H1 (cell line): ENCODE results near the gene BAIAP2. TPM values are rescaled to one million over a fixed set of nuclear protein-coding genes. Genes with fewer than 3 reads are reported as not detected.

Experiments used
- CTCF ChIA-PET: fragments of 300-600 bp; sonication (Branson Sonifier 250); formaldehyde crosslinking; loops from one replicate; lab custom pipeline; 2021; ENCODE audit not compliant: partially characterized antibody; lab: Charles Lee
- POLR2A ChIA-PET: fragments of 300-600 bp; sonication (Branson Sonifier 250); formaldehyde crosslinking; loops from one replicate; lab custom pipeline; 2021; ENCODE audit warnings: inconsistent platforms; ENCODE audit not compliant: partially characterized antibody; lab: Charles Lee
- DNase-seq, 2 experiments: peaks; one replicate each; pipeline versions ENCODE4 v3.0.0 to v3.0.0-alpha.2; 2010 to 2022; ENCODE audit warnings: low spot score in 2 of 2, low read depth in 1 of 2, mixed read lengths in 1 of 2
- FAIRE-seq: peaks from 2 replicates; lab custom pipeline; 2011; peaks lifted over from hg19 to GRCh38; lab: Jason Lieb, UNC
- H2AFZ ChIP-seq: 2 replicates; pipeline ENCODE4 v1.8.1; 2012; ENCODE audit warnings: low read length, inconsistent platforms
- H2AK5ac ChIP-seq: 2 replicates; pipeline ENCODE4 v1.6.1; 2013; ENCODE audit warnings: low read depth, low read length
- H2BK120ac ChIP-seq: replicated peaks from 2 replicates; pipeline ENCODE3; 2013; ENCODE audit warnings: low read depth, low read length, inconsistent platforms
- H2BK12ac ChIP-seq: 2 replicates; pipeline ENCODE4 v1.6.1; 2013; ENCODE audit warnings: low read depth, low read length
- H2BK15ac ChIP-seq: 2 replicates; pipeline ENCODE4 v1.6.1; 2013; ENCODE audit warnings: low read length
- H2BK20ac ChIP-seq: 2 replicates; pipeline ENCODE4 v1.6.1; 2013; ENCODE audit warnings: low read length
- H2BK5ac ChIP-seq: 2 replicates; pipeline ENCODE4 v1.6.1; 2013; ENCODE audit warnings: low read depth, low read length
- H3K14ac ChIP-seq: 2 replicates; pipeline ENCODE4 v1.6.1; 2013; ENCODE audit warnings: inconsistent platforms; ENCODE audit not compliant: insufficient read length
- H3K18ac ChIP-seq: 2 replicates; pipeline ENCODE4 v1.6.1; 2013; ENCODE audit warnings: low read length; ENCODE audit errors: extremely low read depth
- H3K23ac ChIP-seq: 2 replicates; pipeline ENCODE4 v1.6.1; 2013; ENCODE audit warnings: inconsistent platforms; ENCODE audit not compliant: insufficient read length
- H3K23me2 ChIP-seq: 2 replicates; pipeline ENCODE4 v1.6.1; 2013; ENCODE audit warnings: low read depth, low read length
- H3K27ac ChIP-seq: 2 replicates; pipeline ENCODE4 v1.6.1; 2011; ENCODE audit warnings: low read depth, low read length, inconsistent platforms
- H3K27me3 ChIP-seq, 4 experiments: replicated peaks in 1 of 4; 1 replicate in 1 of 4; 2 replicates in 3 of 4; pipeline versions ENCODE4 v1.6.1 to v1.8.1; 2011 to 2013; ENCODE audit warnings: low read length in 3 of 4, mild to moderate bottlenecking in 3 of 4, inconsistent platforms in 2 of 4, mixed read lengths in 2 of 4, moderate library complexity in 1 of 4; ENCODE audit not compliant: control insufficient read depth in 3 of 4, insufficient read depth in 3 of 4; ENCODE audit errors: extremely low read depth in 1 of 4
- H3K36me3 ChIP-seq, 4 experiments: 2 replicates each; pipeline versions ENCODE4 v1.6.1 to v1.8.1; 2011 to 2013; ENCODE audit warnings: mild to moderate bottlenecking in 4 of 4, low read length in 3 of 4, moderate library complexity in 2 of 4, control low read depth in 1 of 4, inconsistent platforms in 1 of 4; ENCODE audit not compliant: insufficient read depth in 4 of 4, control insufficient read depth in 2 of 4
- H3K4ac ChIP-seq: replicated peaks from 2 replicates; pipeline ENCODE3; 2013; ENCODE audit warnings: low read length, low read depth, mixed read lengths, inconsistent platforms; ENCODE audit not compliant: insufficient read length
- H3K4me1 ChIP-seq, 4 experiments: replicated peaks in 1 of 4; 1 replicate in 1 of 4; 2 replicates in 3 of 4; pipeline versions ENCODE4 v1.6.1 to v1.8.1; 2011 to 2013; ENCODE audit warnings: low read length in 3 of 4, inconsistent platforms in 2 of 4, mixed read lengths in 1 of 4; ENCODE audit not compliant: insufficient read depth in 4 of 4, control insufficient read depth in 3 of 4
- H3K4me2 ChIP-seq, 2 experiments: 2 replicates each; pipeline versions ENCODE4 v1.6.1 to v1.8.1; 2011 to 2013; ENCODE audit warnings: low read depth in 2 of 2, low read length in 2 of 2, control low read depth in 1 of 2, inconsistent platforms in 1 of 2, mild to moderate bottlenecking in 1 of 2; ENCODE audit not compliant: insufficient read depth in 1 of 2
- H3K4me3 ChIP-seq, 4 experiments: fragments of 200-600, 300-600 bp in 1 of 4; sonication (generic), shearing (Covaris generic), sonication (Bioruptor Twin) in 1 of 4; 2 replicates each; pipeline versions ENCODE4 v1.5.1 to v1.8.1; 2011 to 2016; ENCODE audit warnings: low read length in 4 of 4, low read depth in 3 of 4, control low read depth in 2 of 4, inconsistent platforms in 2 of 4, mild to moderate bottlenecking in 2 of 4, mixed read lengths in 1 of 4, moderate library complexity in 1 of 4; ENCODE audit not compliant: insufficient read depth in 2 of 4; ENCODE audit errors: extremely low read depth in 1 of 4
- H3K56ac ChIP-seq: replicated peaks from 2 replicates; pipeline ENCODE3; 2013; ENCODE audit warnings: low read depth, mild to moderate bottlenecking, mixed read lengths, low read length, inconsistent platforms; ENCODE audit not compliant: insufficient read length
- H3K79me1 ChIP-seq: 2 replicates; pipeline ENCODE4 v1.6.1; 2013; ENCODE audit warnings: low read depth, low read length, control low read depth
- H3K79me2 ChIP-seq, 2 experiments: 2 replicates each; pipeline versions ENCODE4 v1.6.1 to v1.8.1; 2012 to 2013; ENCODE audit warnings: low read length in 2 of 2, mild to moderate bottlenecking in 2 of 2, inconsistent platforms in 1 of 2; ENCODE audit not compliant: insufficient read depth in 2 of 2, control insufficient read depth in 1 of 2
- H3K9ac ChIP-seq, 4 experiments: replicated peaks in 1 of 4; 1 replicate in 1 of 4; 2 replicates in 3 of 4; pipeline versions ENCODE4 v1.6.1 to v1.8.1; 2011 to 2013; ENCODE audit warnings: low read depth in 3 of 4, low read length in 3 of 4, control low read depth in 2 of 4, mild to moderate bottlenecking in 2 of 4, moderate library complexity in 2 of 4, inconsistent platforms in 1 of 4; ENCODE audit errors: extremely low read depth in 1 of 4
- H3K9me3 ChIP-seq, 2 experiments: 2 replicates each; pipeline versions ENCODE4 v1.6.1 to v1.8.1; 2012 to 2013; ENCODE audit warnings: mild to moderate bottlenecking in 2 of 2, moderate library complexity in 2 of 2, control low read depth in 1 of 2, inconsistent platforms in 1 of 2, low read depth in 1 of 2, low read length in 1 of 2, mixed read lengths in 1 of 2; ENCODE audit not compliant: insufficient read depth in 2 of 2
- H4K20me1 ChIP-seq, 2 experiments: replicated peaks in 1 of 2; 2 replicates each; pipeline versions ENCODE3 to v1.8.1; 2011 to 2013; ENCODE audit warnings: inconsistent platforms in 2 of 2, low read length in 2 of 2, mild to moderate bottlenecking in 1 of 2; ENCODE audit not compliant: insufficient read depth in 2 of 2, control insufficient read depth in 1 of 2
- H4K5ac ChIP-seq: 2 replicates; pipeline ENCODE4 v1.6.1; 2013; ENCODE audit warnings: low read length, low read depth, mixed read lengths, inconsistent platforms; ENCODE audit not compliant: insufficient read length
- H4K8ac ChIP-seq: 2 replicates; pipeline ENCODE4 v1.8.0; 2013; ENCODE audit warnings: mild to moderate bottlenecking, moderate library complexity, low read length, inconsistent platforms; ENCODE audit not compliant: insufficient read depth; ENCODE audit errors: extremely low read depth
- H4K91ac ChIP-seq: replicated peaks from 2 replicates; pipeline ENCODE3; 2013; ENCODE audit warnings: low read length, mixed read lengths, inconsistent platforms; ENCODE audit not compliant: insufficient read length
- CBX8 ChIP-seq: fragments of 300-800, 300-1000 bp; sonication (generic); IDR thresholded peaks from 2 replicates; pipeline ENCODE4 v1.7.1; 2016; ENCODE audit warnings: low read depth, low read length, borderline replicate concordance
- CEBPB ChIP-seq: IDR thresholded peaks from 2 replicates; pipeline ENCODE4 v1.6.1; 2012; ENCODE audit warnings: low read depth, low read length
- HDAC6 ChIP-seq: IDR thresholded peaks from one replicate; pipeline ENCODE4 v1.7.1; 2012; ENCODE audit warnings: low read depth, mild to moderate bottlenecking, inconsistent platforms, low read length, moderate library complexity
- KDM5A ChIP-seq: fragments of 200-600 bp; IDR thresholded peaks from 2 replicates; pipeline ENCODE4 v1.7.1; 2012; ENCODE audit warnings: mild to moderate bottlenecking, low read length, inconsistent platforms, mixed read lengths
- RBBP5 ChIP-seq: IDR thresholded peaks from 2 replicates; pipeline ENCODE4 v1.7.1; 2012; ENCODE audit warnings: low read depth, mild to moderate bottlenecking, inconsistent platforms, low read length, moderate library complexity, borderline replicate concordance
- SAP30 ChIP-seq: fragments of 300-600 bp; sonication (generic); IDR thresholded peaks from 2 replicates; pipeline ENCODE4 v1.7.1; 2012; ENCODE audit warnings: low read length, moderate library complexity, mild to moderate bottlenecking, inconsistent platforms; ENCODE audit not compliant: insufficient read depth, insufficient replicate concordance
- SIN3A ChIP-seq, 2 experiments: IDR thresholded peaks in 1 of 2; conservative IDR thresholded peaks in 1 of 2; 2 replicates each; pipeline ENCODE4 v1.6.1; 2011 to 2012; ENCODE audit warnings: low read length in 2 of 2, improper control_type of control experiment in 1 of 2, low read depth in 1 of 2, mild to moderate bottlenecking in 1 of 2
- SP1 ChIP-seq: IDR thresholded peaks from 2 replicates; pipeline ENCODE4 v1.6.1; 2011; ENCODE audit warnings: low read depth, low read length
- ZNF274 ChIP-seq: IDR thresholded peaks from 2 replicates; pipeline ENCODE4 v1.7.0; 2012; ENCODE audit warnings: low read length, borderline replicate concordance; ENCODE audit errors: extremely low read depth
- WGBS, 2 experiments: shearing (Covaris generic) in 1 of 2; methylation state at CpG; one replicate each; pipeline versions ENCODE4 v1.1.6 to v1.1.7; 2013 to 2015; ENCODE audit warnings: low lambda C conversion rate in 2 of 2, mixed read lengths in 2 of 2, inconsistent platforms in 1 of 2, low coverage in 1 of 2, missing lambda C conversion rate in 1 of 2; ENCODE audit not compliant: insufficient replicate concordance in 2 of 2, insufficient coverage in 1 of 2, insufficient read length in 1 of 2; ENCODE audit errors: extremely low coverage in 1 of 2, missing lambda C conversion rate in 1 of 2; 5-methylcytosine and 5-hydroxymethylcytosine counted together
- polyA plus RNA-seq, 7 experiments: library from polyadenylated mRNA; depleted of rRNA in 3 of 7; stranded (reverse) in 5 of 7; unstranded in 2 of 7; fragments of >200 nt in 5 of 7; fragments of 200-250 nt in 2 of 7; gene quantifications; 1 replicate in 5 of 7; 2 replicates in 1 of 7; 4 replicates in 1 of 7; pipeline versions ENCODE4 v1.2.1 to v1.2.3, GENCODE V29; 2011 to 2013; ENCODE audit warnings: missing spikeins in 2 of 7, mixed read lengths in 2 of 7
- total RNA-seq: library from RNA; stranded (reverse); fragmentation: NEBNext Ultra II Directional; extraction: Animal tissue kit (Norgen Biotek cat#: 25700); gene quantifications from 2 replicates; pipeline ENCODE4 v1.2.1, GENCODE V29; 2021
- TF ChIP-seq, protein P1 (sequence below): IDR thresholded peaks from 2 replicates; pipeline ENCODE4 v1.6.1; 2011; ENCODE audit warnings: low read length, improper control_type of control experiment

The BAIAP2 gene
- total and polyA plus RNA-seq, 2 of the 8 experiments (the other 6 are each of a cell fraction or from before 2014, with no cell fraction given) = 10.0 to 22.8 TPM

DNA sequence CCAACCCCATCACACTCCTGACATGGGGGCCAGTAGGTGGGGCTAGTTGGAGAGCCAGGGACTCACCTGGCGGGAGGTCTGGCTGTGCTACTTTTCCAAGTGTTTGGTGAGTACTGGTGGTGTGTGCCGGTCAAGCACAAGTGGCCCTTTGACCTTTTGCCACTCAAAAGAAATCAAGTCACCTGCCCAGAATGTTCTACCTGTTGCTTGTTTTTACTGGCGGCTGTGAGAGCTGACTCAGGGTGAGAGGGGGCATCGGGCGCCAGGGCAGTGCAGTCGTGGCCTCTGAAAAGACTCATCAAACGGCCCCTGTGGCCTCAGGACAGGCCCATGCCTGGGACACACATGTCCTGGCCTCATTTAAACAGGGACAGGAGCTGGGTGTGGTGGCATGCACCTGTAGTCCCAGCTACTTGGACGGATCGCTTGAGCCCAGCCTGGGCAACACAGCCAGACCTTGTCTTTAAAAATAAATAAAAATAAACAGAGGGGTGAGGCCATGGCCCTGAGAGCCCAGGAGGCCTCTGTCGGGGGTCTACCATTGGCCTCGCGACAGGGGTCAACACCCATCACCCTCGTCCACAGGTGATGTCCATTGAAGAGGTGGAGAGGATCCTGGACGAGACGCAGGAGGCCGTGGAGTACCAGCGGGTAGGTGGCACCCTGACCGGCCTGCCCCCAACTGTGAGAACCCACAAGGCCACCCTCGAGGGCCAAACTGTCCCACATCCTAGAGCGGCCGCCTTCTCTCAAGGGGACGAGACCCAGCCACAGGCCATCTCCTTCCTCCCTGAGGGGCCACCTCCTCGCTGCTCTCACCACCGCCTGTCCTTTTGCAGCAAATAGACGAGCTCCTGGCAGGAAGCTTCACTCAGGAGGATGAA is 38.3 kb upstream of the BAIAP2 start:
- Histone ChIP-seq H3K9me3 (no peaks in the 10 kb centered on the region), H3K27ac (no peak overlapping the region), H3K4me2 (no peak overlapping the region), H2BK20ac (no peak overlapping the region), H2AFZ (no peak overlapping the region), H2BK12ac (no peak overlapping the region), H3K79me2 (no peaks in the 10 kb centered on the region; a peak in 1 of 4 replicates), H3K23me2 (peaks cover 5% of the 10 kb centered on the region; the same call in 1 of the 2 replicates), H4K91ac (no peak overlapping the region), H3K56ac (no peak overlapping the region), H3K4ac (no peak overlapping the region), H3K4me1 (peaks cover 0 to 2% (median under 1%) of the 10 kb centered on the region in 4 experiments; a peak in 5 of 7 replicates), H3K18ac (no peak overlapping the region), H3K36me3 (peaks cover 0 to 8% (median 1%) of the 10 kb centered on the region in 4 experiments; a peak in 3 of 8 replicates), H4K8ac (no peak overlapping the region; the same call in 1 of the 2 replicates), H2BK15ac (no peak overlapping the region), H4K5ac (no peak overlapping the region), H3K9ac (no peak overlapping the region), H2AK5ac (no peak overlapping the region), H3K27me3 (peaks cover 0 to 7% (median 2%) of the 10 kb centered on the region in 4 experiments; a peak in 2 of 7 replicates), H3K23ac (no peak overlapping the region), H2BK5ac (no peak overlapping the region), H3K14ac (no peak overlapping the region), H2BK120ac (no peak overlapping the region), H3K4me3 (no peak overlapping the region), H4K20me1 (peaks cover 0 to 19% of the 10 kb centered on the region in 2 experiments), H3K79me1 (peaks cover 4% of the 10 kb centered on the region; the same call in 1 of the 2 replicates)
- POLR2A ChIA-PET = interaction anchor here (0.8 to 1.2 kb wide), 2 partner anchors 39 to 106 kb away, joined by 3 to 4 read pairs; partner anchors contain the start of gene BAIAP2
- FAIRE-seq (no peak), DNase-seq (no peak)
- WGBS, 2 experiments = 93% methylated on average over 25 of the region's 25 CpGs; no CpG with 5 or more reads in 1 of the 2 experiments
- CTCF ChIA-PET = interaction anchor here (0.7 to 1.3 kb wide), 5 partner anchors 8 to 32 kb away, joined by 3 to 7 read pairs (median 3); no protein-coding TSS in a partner anchor
- TF ChIP-seq ZNF274 = no peak
- TF ChIP-seq HDAC6 = no peak
- no peak for TF ChIP-seq CEBPB
- no peak for TF ChIP-seq SP1
- TF ChIP-seq, protein P1, sequence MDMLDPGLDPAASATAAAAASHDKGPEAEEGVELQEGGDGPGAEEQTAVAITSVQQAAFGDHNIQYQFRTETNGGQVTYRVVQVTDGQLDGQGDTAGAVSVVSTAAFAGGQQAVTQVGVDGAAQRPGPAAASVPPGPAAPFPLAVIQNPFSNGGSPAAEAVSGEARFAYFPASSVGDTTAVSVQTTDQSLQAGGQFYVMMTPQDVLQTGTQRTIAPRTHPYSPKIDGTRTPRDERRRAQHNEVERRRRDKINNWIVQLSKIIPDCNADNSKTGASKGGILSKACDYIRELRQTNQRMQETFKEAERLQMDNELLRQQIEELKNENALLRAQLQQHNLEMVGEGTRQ = no peak
- TF ChIP-seq KDM5A = no peak
- no peak for TF ChIP-seq SAP30
- TF ChIP-seq SIN3A (conservative IDR thresholded peaks at IDR 0.05 in 1 of 2, IDR thresholded peaks at IDR 0.05 in 1 of 2; ENCODE audit: low read depth in 1 of 2, low read length in 2 of 2) = no peak
- TF ChIP-seq CBX8 = no peak
- TF ChIP-seq RBBP5 = no peak
